ENCODE measurements around the gene SUMO1. TPM values are rescaled to one million over a fixed set of nuclear protein-coding genes. Genes with fewer than 3 reads are reported as not detected.

Gene SUMO1
- total and polyA plus RNA-seq, 2 experiments from 2014 or later = 217 to 507 TPM

DNA sequence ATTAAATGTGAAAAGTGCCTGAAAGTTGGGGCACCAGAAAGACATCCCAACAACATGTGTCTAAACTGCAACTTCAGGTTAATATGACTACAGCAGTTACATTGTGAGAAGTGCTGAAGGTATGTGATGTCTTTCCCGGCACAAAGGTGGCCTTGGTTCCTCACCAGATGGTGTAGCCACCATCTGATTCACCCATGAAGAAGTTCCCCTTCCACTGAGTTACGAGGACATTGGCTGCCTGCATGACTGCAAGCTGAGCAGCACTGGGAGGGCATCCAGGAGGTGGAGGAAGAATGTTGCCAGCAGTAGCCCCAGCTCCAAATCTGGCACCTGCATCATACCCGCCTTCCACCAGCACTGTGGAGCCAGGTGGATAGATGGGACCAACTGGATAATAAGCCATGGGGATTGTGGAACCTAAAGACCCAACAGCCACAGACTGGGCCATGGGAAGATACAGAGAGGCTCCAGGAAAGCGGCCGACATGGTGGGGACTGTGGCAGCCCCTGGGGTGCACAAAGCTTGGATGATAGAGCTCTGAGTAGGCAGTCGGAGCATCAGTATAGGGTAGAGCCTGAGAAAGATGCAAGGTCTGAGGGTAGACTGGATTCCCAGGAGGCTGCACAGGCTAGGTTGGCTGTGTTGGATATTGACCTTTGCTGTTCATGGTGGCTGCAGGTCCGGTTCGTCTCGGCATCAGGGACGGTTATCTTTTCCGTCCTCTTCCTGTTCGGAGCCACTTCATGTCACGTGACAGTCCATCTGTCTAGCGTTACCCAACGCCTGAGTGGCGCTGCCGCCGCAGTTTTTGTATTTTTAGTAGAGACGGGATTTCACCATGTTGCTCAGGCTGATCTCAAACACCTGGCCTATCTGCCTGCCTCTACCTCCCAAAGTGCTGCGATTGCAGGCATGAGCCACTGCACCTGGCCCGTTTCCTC, 36.9 kb downstream of the SUMO1 start:
- ATAC-seq = no peak; the same call in 2 of the 3 replicates

DNA sequence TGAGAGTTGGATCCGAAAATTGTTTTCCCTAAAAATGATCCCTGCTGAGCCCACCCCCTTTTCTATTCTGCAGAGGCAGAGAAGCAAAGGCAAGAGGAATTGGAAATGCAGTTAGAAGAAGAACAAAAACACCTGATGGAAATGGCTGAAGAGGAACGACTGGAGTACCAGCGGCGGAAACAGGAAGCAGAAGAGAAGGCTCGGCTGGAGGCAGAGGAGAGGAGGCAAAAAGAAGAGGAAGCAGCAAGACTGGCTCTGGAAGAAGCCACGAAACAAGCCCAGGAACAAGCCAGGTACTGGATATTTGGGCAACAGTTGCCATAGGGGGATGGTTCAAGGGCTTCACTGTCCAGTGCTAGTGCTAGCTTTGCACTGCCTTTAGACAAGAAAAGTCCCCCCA, 41.7 kb downstream of the SUMO1 start:
- no peak overlapping the region for H3K27ac Mint-ChIP-seq
- no peak overlapping the region for H3K4me3 Mint-ChIP-seq
- Histone ChIP-seq H3K4me1 (ENCODE audit: insufficient read depth) (no peaks in the 10 kb centered on the region), H2AFZ (no peak overlapping the region), H3K9me2 (ENCODE audit: insufficient read depth) (no peaks in the 10 kb centered on the region; the same call in 1 of the 2 replicates), H3K27ac (ENCODE audit: low read depth) (no peak overlapping the region), H4K20me1 (replicated peaks; ENCODE audit: insufficient read depth) (no peaks in the 10 kb centered on the region; the same call in 1 of the 2 replicates), H3F3A (replicated peaks; ENCODE audit: low read depth) (0 out of 2 replicates have a peak, but pooled peaks cover 3% of the 10 kb centered on the region), H3K4me2 (no peak overlapping the region), H3K4me3 (no peak overlapping the region), H3K27me3 (ENCODE audit: insufficient read depth) (no peaks in the 10 kb centered on the region), H3K36me3 (ENCODE audit: insufficient read depth) (no peaks in the 10 kb centered on the region), H3K79me2 (replicated peaks; ENCODE audit: insufficient read depth) (no peaks in the 10 kb centered on the region)
- H3K27me3 Mint-ChIP-seq (ENCODE audit: insufficient read depth, low read depth, poor library complexity) = peaks cover 1% of the 10 kb centered on the region
- peaks cover 12% of the 10 kb centered on the region for H3K4me1 Mint-ChIP-seq
- DNase-seq (ENCODE audit: low spot score) = no peak
- no peaks in the 10 kb centered on the region for H3K9me3 Mint-ChIP-seq
- H3K36me3 Mint-ChIP-seq (ENCODE audit: low read depth) = no peaks in the 10 kb centered on the region; the same call in 2 of the 3 replicates
- ATAC-seq = no peak
- TF ChIP-seq POLR2AphosphoS5 (IDR thresholded peaks at IDR 0.05; ENCODE audit: low read depth) (no peak), NANOG (IDR thresholded peaks at IDR 0.05; ENCODE audit: borderline replicate concordance) (no peak), JUNB (IDR thresholded peaks at IDR 0.05; ENCODE audit: unreplicated experiment) (no peak), ZNF331 (CRISPR knock-in tag; IDR thresholded peaks at IDR 0.05; ENCODE audit: low read depth) (no peak), ZNF114 (CRISPR knock-in tag; IDR thresholded peaks at IDR 0.05) (no peak), EZH2phosphoT487 (IDR thresholded peaks at IDR 0.05; ENCODE audit: unreplicated experiment) (no peak), EZH2 (IDR thresholded peaks at IDR 0.05; ENCODE audit: low read depth, unreplicated experiment) (no peak), STAT1 (IDR thresholded peaks at IDR 0.05; ENCODE audit: unreplicated experiment) (no peak), CREB1 (CRISPR knock-in tag; IDR thresholded peaks at IDR 0.05; ENCODE audit: low read depth) (no peak)
- TF ChIP-seq, protein P1, sequence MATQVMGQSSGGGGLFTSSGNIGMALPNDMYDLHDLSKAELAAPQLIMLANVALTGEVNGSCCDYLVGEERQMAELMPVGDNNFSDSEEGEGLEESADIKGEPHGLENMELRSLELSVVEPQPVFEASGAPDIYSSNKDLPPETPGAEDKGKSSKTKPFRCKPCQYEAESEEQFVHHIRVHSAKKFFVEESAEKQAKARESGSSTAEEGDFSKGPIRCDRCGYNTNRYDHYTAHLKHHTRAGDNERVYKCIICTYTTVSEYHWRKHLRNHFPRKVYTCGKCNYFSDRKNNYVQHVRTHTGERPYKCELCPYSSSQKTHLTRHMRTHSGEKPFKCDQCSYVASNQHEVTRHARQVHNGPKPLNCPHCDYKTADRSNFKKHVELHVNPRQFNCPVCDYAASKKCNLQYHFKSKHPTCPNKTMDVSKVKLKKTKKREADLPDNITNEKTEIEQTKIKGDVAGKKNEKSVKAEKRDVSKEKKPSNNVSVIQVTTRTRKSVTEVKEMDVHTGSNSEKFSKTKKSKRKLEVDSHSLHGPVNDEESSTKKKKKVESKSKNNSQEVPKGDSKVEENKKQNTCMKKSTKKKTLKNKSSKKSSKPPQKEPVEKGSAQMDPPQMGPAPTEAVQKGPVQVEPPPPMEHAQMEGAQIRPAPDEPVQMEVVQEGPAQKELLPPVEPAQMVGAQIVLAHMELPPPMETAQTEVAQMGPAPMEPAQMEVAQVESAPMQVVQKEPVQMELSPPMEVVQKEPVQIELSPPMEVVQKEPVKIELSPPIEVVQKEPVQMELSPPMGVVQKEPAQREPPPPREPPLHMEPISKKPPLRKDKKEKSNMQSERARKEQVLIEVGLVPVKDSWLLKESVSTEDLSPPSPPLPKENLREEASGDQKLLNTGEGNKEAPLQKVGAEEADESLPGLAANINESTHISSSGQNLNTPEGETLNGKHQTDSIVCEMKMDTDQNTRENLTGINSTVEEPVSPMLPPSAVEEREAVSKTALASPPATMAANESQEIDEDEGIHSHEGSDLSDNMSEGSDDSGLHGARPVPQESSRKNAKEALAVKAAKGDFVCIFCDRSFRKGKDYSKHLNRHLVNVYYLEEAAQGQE (IDR thresholded peaks at IDR 0.05; ENCODE audit: unreplicated experiment) = no peak
- TF ChIP-seq, protein P2, sequence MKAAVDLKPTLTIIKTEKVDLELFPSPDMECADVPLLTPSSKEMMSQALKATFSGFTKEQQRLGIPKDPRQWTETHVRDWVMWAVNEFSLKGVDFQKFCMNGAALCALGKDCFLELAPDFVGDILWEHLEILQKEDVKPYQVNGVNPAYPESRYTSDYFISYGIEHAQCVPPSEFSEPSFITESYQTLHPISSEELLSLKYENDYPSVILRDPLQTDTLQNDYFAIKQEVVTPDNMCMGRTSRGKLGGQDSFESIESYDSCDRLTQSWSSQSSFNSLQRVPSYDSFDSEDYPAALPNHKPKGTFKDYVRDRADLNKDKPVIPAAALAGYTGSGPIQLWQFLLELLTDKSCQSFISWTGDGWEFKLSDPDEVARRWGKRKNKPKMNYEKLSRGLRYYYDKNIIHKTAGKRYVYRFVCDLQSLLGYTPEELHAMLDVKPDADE (IDR thresholded peaks at IDR 0.05) = no peak
- TF ChIP-seq, protein P3, sequence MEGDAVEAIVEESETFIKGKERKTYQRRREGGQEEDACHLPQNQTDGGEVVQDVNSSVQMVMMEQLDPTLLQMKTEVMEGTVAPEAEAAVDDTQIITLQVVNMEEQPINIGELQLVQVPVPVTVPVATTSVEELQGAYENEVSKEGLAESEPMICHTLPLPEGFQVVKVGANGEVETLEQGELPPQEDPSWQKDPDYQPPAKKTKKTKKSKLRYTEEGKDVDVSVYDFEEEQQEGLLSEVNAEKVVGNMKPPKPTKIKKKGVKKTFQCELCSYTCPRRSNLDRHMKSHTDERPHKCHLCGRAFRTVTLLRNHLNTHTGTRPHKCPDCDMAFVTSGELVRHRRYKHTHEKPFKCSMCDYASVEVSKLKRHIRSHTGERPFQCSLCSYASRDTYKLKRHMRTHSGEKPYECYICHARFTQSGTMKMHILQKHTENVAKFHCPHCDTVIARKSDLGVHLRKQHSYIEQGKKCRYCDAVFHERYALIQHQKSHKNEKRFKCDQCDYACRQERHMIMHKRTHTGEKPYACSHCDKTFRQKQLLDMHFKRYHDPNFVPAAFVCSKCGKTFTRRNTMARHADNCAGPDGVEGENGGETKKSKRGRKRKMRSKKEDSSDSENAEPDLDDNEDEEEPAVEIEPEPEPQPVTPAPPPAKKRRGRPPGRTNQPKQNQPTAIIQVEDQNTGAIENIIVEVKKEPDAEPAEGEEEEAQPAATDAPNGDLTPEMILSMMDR (conservative IDR thresholded peaks at IDR 0.05; ENCODE audit: low read depth in 2 of 2) = no peak

More for the DNA sequence above, 36.9 kb downstream of the SUMO1 start:
- no peaks in the 10 kb centered on the region for H3K4me1 ChIP-seq (ENCODE audit: insufficient read depth)
- Mint-ChIP-seq H3K27me3 (ENCODE audit: insufficient read depth, low read depth, poor library complexity) (peaks cover 4% of the 10 kb centered on the region), H3K27ac (no peak overlapping the region), H3K36me3 (ENCODE audit: low read depth) (peaks cover 12% of the 10 kb centered on the region), H3K9me3 (no peaks in the 10 kb centered on the region), H3K4me3 (no peak overlapping the region), H3K4me1 (peaks cover 6% of the 10 kb centered on the region)
- H3K9me2 ChIP-seq (ENCODE audit: insufficient read depth) = no peaks in the 10 kb centered on the region
- no peak overlapping the region for H3K4me3 ChIP-seq
- no peaks in the 10 kb centered on the region for H3K27me3 ChIP-seq (ENCODE audit: insufficient read depth)
- H4K20me1 ChIP-seq (replicated peaks; ENCODE audit: insufficient read depth) = peaks cover 3% of the 10 kb centered on the region; the same call in 1 of the 2 replicates
- no peak for TF ChIP-seq ZNF114 (CRISPR knock-in tag; IDR thresholded peaks at IDR 0.05)
- H3K79me2 ChIP-seq (replicated peaks; ENCODE audit: insufficient read depth) = 0 out of 2 replicates have a peak, but pooled peaks cover under 1% of the 10 kb centered on the region
- peaks cover 5% of the 10 kb centered on the region; the same call in 1 of the 2 replicates for H3K36me3 ChIP-seq (ENCODE audit: insufficient read depth)
- no peak overlapping the region for H2AFZ ChIP-seq
- no peak for DNase-seq (ENCODE audit: low spot score)
- no peak overlapping the region for H3K4me2 ChIP-seq
- no peak overlapping the region for H3K27ac ChIP-seq (ENCODE audit: low read depth)
- 0 out of 2 replicates have a peak, but pooled peaks cover 10% of the 10 kb centered on the region for H3F3A ChIP-seq (replicated peaks; ENCODE audit: low read depth)
